Cerebellar cortex (tissue), 1 donor: Measurements from ENCODE around the gene APOM.

Experiments
- DNase-seq: peaks from one replicate; pipeline ENCODE4 v3.0.0-alpha.2; 2015; ENCODE audit warnings: low spot score

The APOM gene

GRCh38 chr6:31631209-31631608 lies 24.5 kb upstream of the APOM start:
- DNase-seq = no peak

DNA sequence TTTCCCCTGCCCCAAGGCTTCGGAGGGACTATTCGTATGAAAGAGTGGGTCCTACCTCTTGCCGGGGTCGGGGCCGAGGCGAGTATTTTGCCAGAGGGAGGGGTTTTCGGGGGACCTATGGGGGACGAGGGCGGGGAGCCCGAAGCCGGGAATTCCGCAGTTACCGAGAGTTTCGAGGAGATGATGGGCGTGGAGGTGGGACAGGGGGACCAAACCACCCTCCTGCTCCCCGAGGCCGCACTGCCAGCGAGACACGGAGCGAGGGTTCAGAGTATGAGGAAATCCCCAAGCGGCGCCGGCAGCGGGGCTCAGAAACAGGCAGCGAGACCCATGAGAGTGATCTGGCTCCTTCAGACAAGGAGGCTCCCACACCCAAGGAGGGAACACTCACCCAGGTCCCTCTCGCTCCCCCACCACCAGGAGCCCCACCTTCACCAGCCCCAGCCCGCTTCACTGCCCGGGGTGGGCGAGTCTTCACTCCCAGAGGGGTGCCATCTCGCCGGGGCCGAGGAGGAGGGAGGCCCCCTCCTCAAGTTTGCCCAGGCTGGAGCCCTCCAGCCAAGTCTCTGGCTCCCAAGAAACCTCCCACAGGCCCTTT lies 23.9 kb upstream of the APOM start:
- DNase-seq = no peak

DNA sequence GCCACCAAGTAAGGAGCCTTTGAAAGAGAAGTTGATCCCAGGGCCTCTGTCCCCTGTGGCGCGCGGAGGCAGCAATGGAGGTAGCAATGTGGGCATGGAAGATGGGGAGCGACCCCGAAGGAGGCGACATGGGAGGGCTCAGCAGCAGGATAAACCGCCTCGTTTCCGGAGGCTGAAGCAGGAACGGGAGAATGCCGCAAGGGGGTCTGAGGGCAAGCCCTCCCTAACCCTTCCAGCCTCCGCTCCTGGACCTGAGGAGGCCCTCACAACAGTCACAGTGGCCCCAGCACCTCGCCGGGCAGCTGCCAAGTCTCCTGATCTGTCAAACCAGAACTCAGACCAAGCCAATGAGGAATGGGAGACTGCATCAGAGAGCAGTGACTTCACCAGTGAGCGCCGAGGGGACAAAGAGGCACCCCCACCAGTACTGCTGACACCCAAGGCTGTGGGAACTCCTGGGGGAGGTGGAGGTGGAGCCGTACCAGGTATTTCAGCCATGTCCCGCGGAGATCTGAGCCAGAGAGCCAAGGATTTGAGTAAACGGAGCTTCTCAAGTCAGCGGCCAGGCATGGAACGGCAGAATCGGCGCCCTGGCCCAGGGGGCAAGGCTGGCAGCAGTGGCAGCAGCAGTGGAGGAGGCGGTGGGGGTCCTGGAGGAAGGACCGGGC lies 23.3 kb upstream of the APOM start:
- DNase-seq = no peak

- DNase-seq = no peak
Observed at GRCh38 chr6:31633447-31633846, 22.2 kb upstream of the APOM start.

- DNase-seq = no peak
Observed at GRCh38 chr6:31634131-31634530, 21.6 kb upstream of the APOM start.

DNA sequence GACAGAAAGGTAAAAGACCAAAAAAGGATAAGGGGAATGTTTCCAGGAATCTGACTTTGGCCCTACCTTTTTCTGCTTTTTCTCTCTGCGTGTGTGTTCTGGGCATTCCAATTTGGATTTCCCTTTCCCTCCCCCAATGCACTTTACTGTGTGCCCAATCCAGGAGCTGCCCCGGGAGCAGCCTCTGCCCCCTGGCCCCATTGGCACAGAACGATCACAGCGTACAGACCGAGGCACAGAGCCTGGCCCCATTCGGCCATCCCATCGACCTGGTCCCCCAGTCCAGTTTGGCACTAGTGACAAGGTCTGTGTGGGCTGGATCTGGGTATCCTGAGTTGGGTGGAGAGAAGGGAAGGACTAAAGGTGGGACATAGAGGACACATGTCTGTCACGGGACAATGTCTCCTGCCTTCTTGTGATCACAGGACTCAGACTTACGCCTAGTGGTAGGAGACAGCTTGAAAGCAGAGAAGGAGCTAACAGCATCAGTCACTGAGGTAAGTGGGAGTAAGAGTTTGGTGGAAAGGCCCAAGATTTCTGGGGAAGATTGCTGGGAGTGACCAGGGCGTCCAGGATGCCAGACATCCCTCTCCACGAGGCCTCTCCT lies 20.6 kb upstream of the APOM start:
- DNase-seq = no peak

- no peak for DNase-seq
Observed at GRCh38 chr6:31636698-31637596, 18.7 kb upstream of the APOM start.

GRCh38 chr6:31639043-31639442 lies 16.7 kb upstream of the APOM start:
- DNase-seq = no peak

- no peak for DNase-seq
Observed at GRCh38 chr6:31639449-31639861, 16.2 kb upstream of the APOM start.

- no peak for DNase-seq
Observed at GRCh38 chr6:31640612-31641011, 15.1 kb upstream of the APOM start.

DNA sequence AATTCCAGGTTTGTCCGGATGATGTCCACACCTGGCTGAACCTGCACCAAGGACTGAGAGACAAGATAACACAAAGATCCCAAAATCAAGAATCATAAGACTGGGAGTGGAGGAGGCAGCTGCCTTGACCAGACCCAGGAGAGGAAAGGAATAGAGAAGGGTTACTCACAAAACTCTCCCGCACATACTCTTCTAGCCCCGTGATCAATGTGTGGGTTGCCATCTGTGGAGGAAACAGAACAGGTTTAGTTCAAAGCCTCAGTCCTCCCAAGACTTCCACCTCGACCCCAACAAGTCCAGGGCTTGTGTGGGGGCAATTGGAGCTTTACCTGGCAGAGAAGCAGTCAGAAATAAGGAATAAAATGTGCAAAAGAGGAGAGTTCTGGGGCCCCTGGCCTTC lies 14.3 kb upstream of the APOM start:
- DNase-seq = no peak

GRCh38 chr6:31642798-31643570 lies 12.7 kb upstream of the APOM start:
- no peak for DNase-seq

GRCh38 chr6:31643818-31644454 lies 11.8 kb upstream of the APOM start:
- DNase-seq = no peak

- DNase-seq = no peak
Observed at GRCh38 chr6:31645325-31645724, 10.4 kb upstream of the APOM start.

DNA sequence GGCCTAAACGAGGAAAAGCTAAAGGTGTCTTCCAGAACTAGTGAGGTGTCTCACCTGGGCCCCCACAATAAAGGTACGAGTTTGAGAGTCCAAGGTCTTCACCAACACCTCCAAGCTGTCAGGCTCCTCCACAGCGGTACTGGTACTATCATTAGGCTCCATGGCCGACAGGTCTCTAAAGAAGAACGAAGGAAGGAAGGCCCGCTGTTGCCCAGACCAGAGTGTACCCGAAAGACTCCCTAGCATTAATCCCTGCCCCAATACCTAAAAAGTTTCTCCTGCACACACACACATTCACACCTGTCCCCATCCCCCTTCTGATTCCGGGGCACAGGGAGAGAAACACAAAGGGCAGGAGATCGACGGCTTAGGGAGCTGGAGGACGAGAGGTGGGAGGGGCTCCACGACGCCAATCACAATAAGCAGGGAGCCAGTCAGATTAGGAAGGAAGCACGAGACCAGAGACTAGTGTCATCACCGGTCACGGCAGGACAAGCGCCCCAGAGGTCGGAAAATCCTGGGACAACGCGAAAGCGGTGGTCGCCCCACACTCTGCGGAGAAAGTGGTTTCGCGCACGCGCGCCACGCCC lies 4.0 kb upstream of the APOM start:
- no peak for DNase-seq

DNA sequence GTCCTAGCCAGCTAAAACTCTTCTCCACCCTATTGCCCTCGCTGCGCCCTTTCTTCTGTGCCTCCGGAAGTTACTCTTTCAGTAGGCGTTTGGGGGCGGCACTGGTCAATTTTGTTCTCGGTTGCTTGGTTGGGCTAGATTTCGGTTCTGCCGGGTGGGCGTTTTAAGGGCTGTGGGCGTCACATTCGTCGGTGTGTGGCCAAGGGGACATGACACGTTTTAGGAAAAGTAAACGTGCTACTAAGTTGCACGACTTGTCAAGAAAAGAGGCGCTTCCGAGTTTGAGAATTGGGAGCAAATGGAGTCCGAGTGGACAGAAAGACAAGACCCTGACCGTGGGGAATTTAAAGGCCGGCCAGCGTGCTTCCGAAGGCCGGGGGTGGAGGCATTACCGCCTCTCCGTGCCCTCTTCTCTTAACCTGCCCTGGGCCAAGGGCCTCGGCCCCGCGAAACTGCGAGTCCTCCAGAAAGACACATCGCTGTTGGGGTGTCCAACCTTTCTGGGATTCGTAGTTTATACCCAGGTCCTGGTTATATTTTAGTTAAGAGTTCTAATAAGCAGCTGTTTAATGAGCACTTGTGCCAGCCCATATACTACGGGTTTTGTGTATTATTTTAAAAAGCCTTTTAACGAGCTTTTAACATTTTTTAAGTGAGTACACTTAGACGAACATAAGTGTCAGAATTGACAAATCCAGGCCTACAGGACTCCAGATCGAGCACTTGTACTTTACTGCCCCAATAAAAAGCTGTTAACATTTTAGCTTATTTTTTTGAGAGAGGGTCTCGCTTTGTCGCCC lies 2.6 kb upstream of the APOM start:
- peak; percentile 95 for DNase-seq

DNA sequence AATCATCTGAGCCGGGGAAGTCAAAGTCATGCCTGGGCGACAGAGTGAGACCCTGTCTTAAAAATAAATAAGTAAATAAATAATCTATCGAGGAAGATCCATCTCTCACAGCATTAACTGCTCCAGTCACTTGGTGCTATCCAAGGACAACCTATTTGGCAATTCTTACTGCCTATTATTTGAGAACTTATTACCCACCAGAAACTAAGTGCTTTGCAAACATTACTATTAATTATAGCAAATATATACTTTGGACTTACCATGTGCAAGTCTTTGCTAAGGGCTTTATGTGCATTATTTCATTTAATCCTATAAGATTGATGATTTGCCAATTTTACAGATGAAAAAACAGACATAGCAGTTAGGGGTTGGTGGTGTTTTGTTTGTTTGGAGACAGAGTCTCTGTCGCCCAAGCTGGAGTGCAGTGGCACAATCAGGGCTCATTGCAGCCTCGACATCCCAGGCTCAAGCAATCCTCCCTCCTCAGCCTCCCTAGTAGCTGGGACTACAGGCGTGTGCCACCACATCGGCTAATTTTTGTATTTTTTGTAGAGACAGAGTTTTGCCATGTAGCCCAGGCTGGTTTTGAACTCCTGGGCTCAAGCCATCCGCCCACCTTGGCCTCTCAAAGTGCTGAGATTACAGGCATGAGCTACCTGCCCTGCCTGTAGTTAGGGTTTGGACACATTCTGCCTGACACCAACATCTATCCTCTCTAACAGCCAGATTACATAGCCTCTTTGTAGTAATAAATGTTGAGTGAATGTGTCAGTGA lies 933 bp upstream of the APOM start:
- DNase-seq = no peak

DNA sequence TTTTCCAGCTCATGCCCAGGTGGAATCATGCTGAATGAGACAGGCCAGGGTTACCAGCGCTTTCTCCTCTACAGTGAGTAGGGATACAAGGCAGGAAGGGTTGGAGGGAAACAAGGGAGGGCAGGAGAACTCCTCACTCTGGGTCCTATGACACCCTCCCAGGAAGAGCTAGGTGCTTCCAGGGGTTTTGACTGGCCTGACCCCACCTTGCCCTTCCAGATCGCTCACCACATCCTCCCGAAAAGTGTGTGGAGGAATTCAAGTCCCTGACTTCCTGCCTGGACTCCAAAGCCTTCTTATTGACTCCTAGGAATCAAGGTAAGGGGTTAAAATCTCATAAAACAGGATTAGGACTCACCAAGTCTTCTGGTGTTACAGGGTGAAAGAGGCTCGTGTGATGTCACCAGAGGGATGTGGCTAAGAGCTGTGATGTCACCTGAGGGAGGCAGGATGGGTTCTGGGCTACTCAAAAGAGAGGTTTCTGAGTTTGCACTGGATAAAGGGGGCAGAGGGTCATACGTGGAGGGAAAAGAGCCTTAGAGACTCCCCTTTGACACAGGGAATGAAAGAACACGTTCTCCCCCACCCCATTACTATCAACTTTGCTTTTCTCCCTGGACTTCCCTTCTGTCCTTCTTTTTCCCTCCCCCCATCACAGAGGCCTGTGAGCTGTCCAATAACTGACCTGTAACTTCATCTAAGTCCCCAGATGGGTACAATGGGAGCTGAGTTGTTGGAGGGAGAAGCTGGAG lies 1.9 kb downstream of the APOM start:
- DNase-seq = no peak
